Coronary artery (tissue), 2 donors: ENCODE data around the gene THSD7B.

Experiments
- DNase-seq: peaks from one replicate; pipeline ENCODE4 v3.0.0-alpha.2; 2017; ENCODE audit warnings: low spot score
- H3K27ac ChIP-seq, 2 donors: fragments of 200-600 bp; sonication (generic); one replicate each; pipeline ENCODE4 v1.5.1; 2016 to 2019
- H3K4me3 ChIP-seq: fragments of 200-600 bp; sonication (generic); 2 replicates; pipeline ENCODE4 v1.5.1; 2016; ENCODE audit warnings: mild to moderate bottlenecking, moderate library complexity
- TF ChIP-seq, protein P1 (sequence below): fragments of 200-600 bp; sonication (generic); IDR thresholded peaks from one replicate; pipeline ENCODE4 v1.5.1; 2019; ENCODE audit warnings: antibody characterized with exemption

The THSD7B gene

DNA sequence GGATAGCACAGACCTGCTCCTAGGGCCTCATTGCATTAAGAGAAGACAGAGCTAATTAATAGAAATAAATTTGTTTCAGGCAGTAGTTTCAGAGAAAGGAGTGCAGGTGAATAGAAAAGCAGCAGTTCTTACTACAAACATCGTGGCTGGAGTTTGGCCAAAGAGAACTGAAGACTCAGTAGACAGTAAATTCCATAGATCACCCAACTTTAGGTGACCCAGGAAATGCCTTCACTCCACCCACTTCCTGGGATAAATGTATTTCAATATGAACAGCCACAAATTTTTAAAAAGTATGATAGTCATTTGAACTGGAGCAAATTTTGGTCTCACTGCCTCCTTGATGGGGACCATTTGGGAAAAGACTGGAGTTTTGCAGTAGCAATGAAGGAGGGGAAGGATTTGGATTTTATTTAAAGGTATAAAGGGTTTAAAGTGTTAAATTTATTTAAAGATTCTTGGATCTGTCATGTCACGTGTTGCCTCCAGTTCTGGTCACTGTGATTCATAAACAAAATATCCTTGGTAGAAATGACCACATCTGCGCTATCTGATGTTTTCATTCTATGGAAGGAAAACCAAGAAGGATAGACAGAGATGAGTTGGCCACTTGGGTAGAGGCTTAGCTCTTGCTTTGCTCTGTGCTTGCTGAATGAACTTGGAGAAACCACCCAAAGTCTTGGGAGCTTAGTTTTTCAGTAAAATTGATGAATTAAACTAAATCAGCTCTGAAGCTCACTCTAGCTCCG is 390.2 kb downstream of the THSD7B start:
- no peak overlapping the region for H3K27ac ChIP-seq
- no peak for DNase-seq
- no peak overlapping the region for H3K4me3 ChIP-seq
- TF ChIP-seq, protein P1, sequence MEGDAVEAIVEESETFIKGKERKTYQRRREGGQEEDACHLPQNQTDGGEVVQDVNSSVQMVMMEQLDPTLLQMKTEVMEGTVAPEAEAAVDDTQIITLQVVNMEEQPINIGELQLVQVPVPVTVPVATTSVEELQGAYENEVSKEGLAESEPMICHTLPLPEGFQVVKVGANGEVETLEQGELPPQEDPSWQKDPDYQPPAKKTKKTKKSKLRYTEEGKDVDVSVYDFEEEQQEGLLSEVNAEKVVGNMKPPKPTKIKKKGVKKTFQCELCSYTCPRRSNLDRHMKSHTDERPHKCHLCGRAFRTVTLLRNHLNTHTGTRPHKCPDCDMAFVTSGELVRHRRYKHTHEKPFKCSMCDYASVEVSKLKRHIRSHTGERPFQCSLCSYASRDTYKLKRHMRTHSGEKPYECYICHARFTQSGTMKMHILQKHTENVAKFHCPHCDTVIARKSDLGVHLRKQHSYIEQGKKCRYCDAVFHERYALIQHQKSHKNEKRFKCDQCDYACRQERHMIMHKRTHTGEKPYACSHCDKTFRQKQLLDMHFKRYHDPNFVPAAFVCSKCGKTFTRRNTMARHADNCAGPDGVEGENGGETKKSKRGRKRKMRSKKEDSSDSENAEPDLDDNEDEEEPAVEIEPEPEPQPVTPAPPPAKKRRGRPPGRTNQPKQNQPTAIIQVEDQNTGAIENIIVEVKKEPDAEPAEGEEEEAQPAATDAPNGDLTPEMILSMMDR, result no peak

DNA sequence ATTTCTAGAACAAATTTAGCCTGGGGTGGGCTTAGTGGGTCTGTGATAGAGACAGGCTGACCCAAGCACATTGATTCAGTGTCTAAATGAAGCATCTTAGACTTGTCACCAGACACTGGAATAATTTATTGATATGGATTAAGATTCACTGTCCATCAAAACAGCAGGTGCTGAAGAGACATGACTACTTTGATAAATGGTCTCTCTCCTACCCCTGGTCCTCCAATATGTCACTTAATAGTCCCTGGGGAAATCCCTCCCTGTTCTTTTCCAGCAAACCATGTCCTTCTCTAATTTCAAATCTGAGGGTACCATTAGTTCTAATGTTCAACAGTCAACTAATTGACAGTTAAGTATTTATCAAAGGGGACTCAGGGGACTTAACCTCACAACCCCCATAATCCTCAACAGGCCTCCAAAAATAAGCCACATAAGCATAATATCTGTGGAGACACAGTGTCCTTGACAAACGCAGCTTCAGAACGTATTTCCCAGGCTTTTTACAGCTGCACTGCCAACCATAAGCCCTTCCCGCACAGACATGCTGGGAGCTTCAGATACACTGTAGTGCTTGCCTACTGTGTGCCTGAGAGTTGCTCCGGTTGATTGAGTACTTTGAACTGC is 391.0 kb downstream of the THSD7B start:
- Histone ChIP-seq H3K4me3 (no peak overlapping the region), H3K27ac (no peak overlapping the region)
- TF ChIP-seq, protein P1, result no peak
- no peak for DNase-seq

DNA sequence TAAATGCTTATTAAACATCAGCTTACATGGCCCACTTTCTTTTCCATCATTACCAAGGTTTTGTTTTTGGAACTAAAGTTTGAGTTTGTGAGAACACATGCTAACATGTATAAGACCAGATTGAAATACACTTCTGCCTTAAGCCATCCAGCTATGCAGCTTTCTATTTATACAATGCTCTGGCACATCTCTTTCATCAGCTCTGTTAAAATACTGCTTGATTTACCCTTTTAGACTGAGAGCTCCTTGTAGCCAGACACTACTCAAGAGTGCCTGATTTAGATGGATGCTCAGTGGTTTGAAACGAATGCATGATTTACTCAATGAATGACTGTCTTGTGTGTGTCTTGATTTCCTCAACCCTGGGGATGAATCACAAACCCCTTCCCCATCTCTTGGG is 392.5 kb downstream of the THSD7B start:
- no peak for DNase-seq
- no peak overlapping the region for H3K27ac ChIP-seq
- TF ChIP-seq, protein P1, result no peak
- H3K4me3 ChIP-seq, result no peak overlapping the region

GRCh38 chr2:137161250-137161649 is 395.9 kb downstream of the THSD7B start:
- TF ChIP-seq, protein P1, result no peak
- Histone ChIP-seq H3K27ac (no peak overlapping the region), H3K4me3 (no peak overlapping the region)
- no peak for DNase-seq

DNA sequence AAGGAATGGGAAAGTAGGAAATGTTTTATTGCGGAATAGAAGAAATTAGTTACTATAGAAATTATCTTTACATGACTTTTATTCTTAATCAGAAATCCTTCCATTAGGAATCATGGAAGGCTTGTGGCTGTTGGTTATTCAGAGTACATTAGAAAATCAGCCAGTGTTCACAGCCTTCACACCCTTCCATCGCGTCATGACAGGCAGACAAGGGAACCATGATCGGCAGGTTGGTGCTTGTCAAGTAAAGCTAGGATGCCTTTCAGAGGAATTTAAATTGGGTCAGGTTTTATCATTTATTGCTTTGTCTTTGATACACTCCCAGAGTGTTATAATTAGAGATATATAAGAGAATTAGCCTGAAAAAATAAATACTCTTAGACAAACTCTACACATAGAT is 400.6 kb downstream of the THSD7B start:
- DNase-seq, result no peak
- TF ChIP-seq, protein P1, result no peak
- no peak overlapping the region for H3K4me3 ChIP-seq
- H3K27ac ChIP-seq, result no peak overlapping the region

DNA sequence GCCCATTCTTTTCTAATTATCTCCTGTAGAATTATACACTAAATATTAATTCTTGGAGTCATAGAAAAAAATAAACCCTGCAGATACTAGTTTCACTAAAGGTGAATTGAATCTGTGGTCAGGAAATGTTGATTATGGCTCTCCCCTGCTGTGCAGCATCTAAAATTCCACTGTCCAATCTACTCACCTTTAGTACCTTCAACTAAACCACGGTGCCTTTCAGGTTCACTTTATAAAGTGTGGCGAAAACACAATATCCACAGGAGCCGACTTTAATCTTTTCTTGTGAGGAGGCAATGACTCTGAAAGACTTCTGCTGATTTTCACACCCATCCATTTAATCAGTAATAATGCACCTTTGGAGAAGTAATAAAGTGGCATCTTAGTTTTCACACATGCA is 402.3 kb downstream of the THSD7B start:
- TF ChIP-seq, protein P1, result no peak
- no peak overlapping the region for H3K27ac ChIP-seq

GRCh38 chr2:137168552-137168951 is 403.2 kb downstream of the THSD7B start:
- no peak overlapping the region for H3K4me3 ChIP-seq
- no peak for DNase-seq
- H3K27ac ChIP-seq, result no peak overlapping the region
- TF ChIP-seq, protein P1, result no peak

More for the DNA sequence above, 402.3 kb downstream of the THSD7B start:
- no peak overlapping the region for H3K4me3 ChIP-seq
- DNase-seq, result no peak
